ENCODE measurements around the gene NXPH2.

GRCh38 chr2:138713069-138713496, 67.1 kb downstream of the NXPH2 start:
- TF ChIP-seq YY1 (IDR thresholded peaks at IDR 0.05; ENCODE audit: insufficient read depth, insufficient read length) (no peak), ZNF274 (IDR thresholded peaks at IDR 0.05; ENCODE audit: low read depth, low read length) (no peak)

Measured in NT2/D1 (cell line).